Measurements from ENCODE around the gene THRB.

The THRB gene

GRCh38 chr3:24258727-24259600, 235.7 kb downstream of the THRB start:
- no peaks in the 10 kb centered on the region for H3K9me3 ChIP-seq (ENCODE audit: control insufficient read depth, insufficient read depth, low read depth, low read length)
- H3K36me3 ChIP-seq (ENCODE audit: control insufficient read depth in 2 of 2, insufficient read depth in 1 of 2, low read length in 2 of 2) = no peaks in the 10 kb centered on the region
- no peaks in the 10 kb centered on the region for H3K4me1 ChIP-seq (ENCODE audit: control insufficient read depth, insufficient read depth, low read length)
- ChIA-PET POLR2A (no interaction called here), CTCF (interaction anchor here (0.6 to 1.2 kb wide), 4 partner anchors 22 to 1598 kb away, joined by 3 read pairs; no protein-coding TSS in a partner anchor)
- no peak overlapping the region for H3K27ac ChIP-seq (ENCODE audit: extremely low read depth, low read depth, low read length)
- TF ChIP-seq ZNF548 (tag by site-specific recombination; IDR thresholded peaks at IDR 0.05) (no peak), ZNF513 (tag by site-specific recombination; IDR thresholded peaks at IDR 0.05) (no peak), MEIS1 (CRISPR knock-in tag; IDR thresholded peaks at IDR 0.05; ENCODE audit: borderline replicate concordance) (no peak), REST (tag by site-specific recombination; IDR thresholded peaks at IDR 0.05) (no peak), ZNF837 (tag by site-specific recombination; IDR thresholded peaks at IDR 0.05) (no peak), ZNF501 (tag by site-specific recombination; IDR thresholded peaks at IDR 0.05) (no peak), GLI2 (tag by site-specific recombination; IDR thresholded peaks at IDR 0.05; ENCODE audit: borderline replicate concordance, low read depth) (no peak), ZNF280C (tag by site-specific recombination; IDR thresholded peaks at IDR 0.05) (no peak), BCL11A (tag by site-specific recombination; IDR thresholded peaks at IDR 0.05; ENCODE audit: low read depth) (no peak), OSR2 (tag by site-specific recombination; IDR thresholded peaks at IDR 0.05) (no peak), ZNF776 (tag by site-specific recombination; IDR thresholded peaks at IDR 0.05; ENCODE audit: borderline replicate concordance) (no peak), ZNF391 (tag by site-specific recombination; IDR thresholded peaks at IDR 0.05; ENCODE audit: borderline replicate concordance, low read depth) (no peak), KLF17 (tag by site-specific recombination; IDR thresholded peaks at IDR 0.05) (no peak)
- H3K4me3 ChIP-seq (ENCODE audit: low read depth, low read length) = no peak overlapping the region

GRCh38 chr3:24258260-24258659, 236.4 kb downstream of the THRB start:
- ChIA-PET CTCF (interaction anchor here (1.0 kb wide), 1 partner anchor 221 kb away, joined by 3 read pairs; no protein-coding TSS in a partner anchor), POLR2A (no interaction called here)

More at GRCh38 chr3:24258260-24258659, 236.4 kb downstream of the THRB start:
- Histone ChIP-seq H3K4me1 (ENCODE audit: control insufficient read depth, insufficient read depth, low read length) (no peaks in the 10 kb centered on the region), H3K4me3 (ENCODE audit: low read depth, low read length) (no peak overlapping the region), H3K27ac (ENCODE audit: extremely low read depth, low read depth, low read length) (no peak overlapping the region), H3K36me3 (ENCODE audit: control insufficient read depth in 2 of 2, insufficient read depth in 1 of 2, low read length in 2 of 2) (no peaks in the 10 kb centered on the region), H3K9me3 (ENCODE audit: control insufficient read depth, insufficient read depth, low read depth, low read length) (no peaks in the 10 kb centered on the region)
- TF ChIP-seq ZNF692 (tag by site-specific recombination; IDR thresholded peaks at IDR 0.05) = no peak
- no peak for TF ChIP-seq ZBTB1 (tag by site-specific recombination; IDR thresholded peaks at IDR 0.05)
